Panc1 (cell line): Measurements from ENCODE around the gene NDUFS7. TPM values are rescaled to one million over a fixed set of nuclear protein-coding genes. Genes with fewer than 3 reads are reported as not detected.

Experiments
- ATAC-seq: fragments of 200-7000 bp; cut with Tn5 transposase; 2 replicates; pipeline ENCODE4 v1.9.1; 2020; ENCODE audit warnings: mild to moderate bottlenecking, moderate library complexity
- BruUV-seq: library from RNA; stranded (reverse); fragments of 400-500 nt; replicated peaks from 2 replicates; lab custom pipeline; 2021; lab: Mats Ljungman, UMichigan
- CTCF ChIA-PET: fragments of 300-600 bp; sonication (Branson Sonifier 250); formaldehyde crosslinking; loops from one replicate; lab custom pipeline; 2022; ENCODE audit warnings: antibody characterized with exemption; lab: Charles Lee
- POLR2A ChIA-PET: fragments of 300-600 bp; sonication (Branson Sonifier 250); formaldehyde crosslinking; loops from one replicate; lab custom pipeline; 2022; ENCODE audit warnings: antibody characterized with exemption; lab: Charles Lee
- DNase-seq: peaks from one replicate; pipeline ENCODE4 v3.0.0-alpha.2; 2010; ENCODE audit warnings: low read depth, low spot score
- H3K27ac ChIP-seq: 2 replicates; pipeline ENCODE4 v1.5.1; 2011; ENCODE audit warnings: mild to moderate bottlenecking, low read length, inconsistent platforms
- H3K27me3 ChIP-seq: fragments of 200-500 bp; sonication (Bioruptor generic); 2 replicates; pipeline ENCODE4 v1.6.0; 2014; ENCODE audit warnings: low read length, inconsistent platforms; ENCODE audit not compliant: control insufficient read depth, insufficient read depth
- H3K36me3 ChIP-seq: fragments of 200-500 bp; sonication (Bioruptor generic); 2 replicates; pipeline ENCODE4 v1.5.1; 2014; ENCODE audit warnings: inconsistent platforms, mild to moderate bottlenecking, low read length, moderate library complexity; ENCODE audit not compliant: control insufficient read depth, insufficient read depth
- H3K4me1 ChIP-seq: 2 replicates; pipeline ENCODE4 v1.5.1; 2011; ENCODE audit warnings: inconsistent platforms, mild to moderate bottlenecking, low read length, moderate library complexity; ENCODE audit not compliant: control insufficient read depth, insufficient read depth
- H3K4me3 ChIP-seq, 2 experiments: 2 replicates each; pipeline ENCODE4 v1.5.1; 2011 to 2012; ENCODE audit warnings: low read depth in 2 of 2, low read length in 2 of 2, mild to moderate bottlenecking in 2 of 2, inconsistent platforms in 1 of 2, moderate library complexity in 1 of 2
- H3K9me3 ChIP-seq: fragments of 200-500 bp; sonication (Bioruptor generic); 2 replicates; pipeline ENCODE4 v1.5.1; 2014; ENCODE audit warnings: low read depth, mild to moderate bottlenecking, inconsistent platforms, low read length, moderate library complexity; ENCODE audit not compliant: control insufficient read depth, insufficient read depth
- POLR2AphosphoS5 ChIP-seq: IDR thresholded peaks from 2 replicates; pipeline ENCODE4 v1.6.1; 2012; ENCODE audit warnings: mild to moderate bottlenecking, low read depth, low read length, moderate library complexity
- SIN3A ChIP-seq: IDR thresholded peaks from 2 replicates; pipeline ENCODE4 v1.6.1; 2012; ENCODE audit warnings: low read depth, mild to moderate bottlenecking, low read length, moderate library complexity, borderline replicate concordance; ENCODE audit not compliant: insufficient read depth
- TCF7L2 ChIP-seq: IDR thresholded peaks from 2 replicates; pipeline ENCODE4 v1.6.1; 2011; ENCODE audit warnings: mild to moderate bottlenecking, low read depth, low read length, inconsistent platforms
- in situ Hi-C: cut with HindIII; loops from 2 replicates; pipeline ENCODE4 v1.10.0; 2016; ENCODE audit warnings: low sequenced_read_pairs, low pct_unique_long_range_greater_than_20kb
- intact Hi-C: fragments of 100-400 bp; cut with micrococcal nuclease; formaldehyde crosslinking; loops from one replicate; pipeline ENCODE4 v1.10.0; 2022; ENCODE audit not compliant: unreplicated experiment
- total RNA-seq: library from RNA; stranded (reverse); gene quantifications from one replicate; pipeline ENCODE4 v1.2.1, GENCODE V29; 2021; ENCODE audit not compliant: unreplicated experiment
- TF ChIP-seq, protein P1 (sequence below), 2 experiments: IDR thresholded peaks; 2 replicates each; pipeline ENCODE4 v1.6.1; 2011 to 2012; ENCODE audit warnings: low read depth in 2 of 2, control low read depth in 1 of 2, low read length in 1 of 2, mild to moderate bottlenecking in 1 of 2, moderate library complexity in 1 of 2; ENCODE audit not compliant: insufficient read depth in 1 of 2
- TF ChIP-seq, protein P2 (sequence below): fragments of 450-650 bp; IDR thresholded peaks from 2 replicates; pipeline ENCODE4 v1.5.1; 2017; ENCODE audit warnings: mild to moderate bottlenecking

NDUFS7 gene
- total RNA-seq, 1 experiment from 2014 or later: 73.0 TPM

DNA sequence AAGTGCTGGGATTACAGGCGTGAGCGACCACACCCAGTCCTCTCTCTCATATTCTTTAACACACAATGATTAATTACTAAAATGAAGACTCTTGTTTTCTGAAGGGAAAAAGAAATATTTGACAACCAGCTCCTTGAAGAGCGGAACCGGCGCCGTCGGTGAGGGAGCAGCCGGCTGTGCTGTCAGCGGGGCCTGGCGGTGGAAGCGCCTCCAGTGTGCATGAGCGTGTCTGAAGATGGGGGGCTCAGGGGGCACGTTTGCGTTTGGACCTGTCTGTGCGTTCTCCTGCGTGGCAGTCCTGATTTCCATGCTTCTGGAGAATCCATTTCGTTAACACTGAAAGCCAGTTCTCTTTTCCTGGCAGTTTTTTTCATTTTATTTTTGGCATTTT is 7.3 kb upstream of the NDUFS7 start:
- Histone ChIP-seq H3K4me3 (no peak overlapping the region), H3K36me3 (no peaks in the 10 kb centered on the region), H3K9me3 (no peaks in the 10 kb centered on the region), H3K27ac (no peak overlapping the region), H3K27me3 (no peaks in the 10 kb centered on the region), H3K4me1 (no peaks in the 10 kb centered on the region)
- in situ Hi-C loops (no loop called here), intact Hi-C loops (loop anchor here (10.0 kb wide), 1 partner anchor 102 kb away; the partner anchor contains the start of gene FAM174C)
- ChIA-PET CTCF (interaction anchor here (0.6 kb wide), 1 partner anchor 33 kb away, joined by 5 read pairs; no protein-coding TSS in a partner anchor), POLR2A (no interaction called here)
- ATAC-seq: no peak
- TF ChIP-seq, protein P1, sequence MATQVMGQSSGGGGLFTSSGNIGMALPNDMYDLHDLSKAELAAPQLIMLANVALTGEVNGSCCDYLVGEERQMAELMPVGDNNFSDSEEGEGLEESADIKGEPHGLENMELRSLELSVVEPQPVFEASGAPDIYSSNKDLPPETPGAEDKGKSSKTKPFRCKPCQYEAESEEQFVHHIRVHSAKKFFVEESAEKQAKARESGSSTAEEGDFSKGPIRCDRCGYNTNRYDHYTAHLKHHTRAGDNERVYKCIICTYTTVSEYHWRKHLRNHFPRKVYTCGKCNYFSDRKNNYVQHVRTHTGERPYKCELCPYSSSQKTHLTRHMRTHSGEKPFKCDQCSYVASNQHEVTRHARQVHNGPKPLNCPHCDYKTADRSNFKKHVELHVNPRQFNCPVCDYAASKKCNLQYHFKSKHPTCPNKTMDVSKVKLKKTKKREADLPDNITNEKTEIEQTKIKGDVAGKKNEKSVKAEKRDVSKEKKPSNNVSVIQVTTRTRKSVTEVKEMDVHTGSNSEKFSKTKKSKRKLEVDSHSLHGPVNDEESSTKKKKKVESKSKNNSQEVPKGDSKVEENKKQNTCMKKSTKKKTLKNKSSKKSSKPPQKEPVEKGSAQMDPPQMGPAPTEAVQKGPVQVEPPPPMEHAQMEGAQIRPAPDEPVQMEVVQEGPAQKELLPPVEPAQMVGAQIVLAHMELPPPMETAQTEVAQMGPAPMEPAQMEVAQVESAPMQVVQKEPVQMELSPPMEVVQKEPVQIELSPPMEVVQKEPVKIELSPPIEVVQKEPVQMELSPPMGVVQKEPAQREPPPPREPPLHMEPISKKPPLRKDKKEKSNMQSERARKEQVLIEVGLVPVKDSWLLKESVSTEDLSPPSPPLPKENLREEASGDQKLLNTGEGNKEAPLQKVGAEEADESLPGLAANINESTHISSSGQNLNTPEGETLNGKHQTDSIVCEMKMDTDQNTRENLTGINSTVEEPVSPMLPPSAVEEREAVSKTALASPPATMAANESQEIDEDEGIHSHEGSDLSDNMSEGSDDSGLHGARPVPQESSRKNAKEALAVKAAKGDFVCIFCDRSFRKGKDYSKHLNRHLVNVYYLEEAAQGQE (IDR thresholded peaks at IDR 0.05; ENCODE audit: insufficient read depth in 1 of 2, low read depth in 2 of 2, low read length in 1 of 2): no peak
- TF ChIP-seq, protein P2, sequence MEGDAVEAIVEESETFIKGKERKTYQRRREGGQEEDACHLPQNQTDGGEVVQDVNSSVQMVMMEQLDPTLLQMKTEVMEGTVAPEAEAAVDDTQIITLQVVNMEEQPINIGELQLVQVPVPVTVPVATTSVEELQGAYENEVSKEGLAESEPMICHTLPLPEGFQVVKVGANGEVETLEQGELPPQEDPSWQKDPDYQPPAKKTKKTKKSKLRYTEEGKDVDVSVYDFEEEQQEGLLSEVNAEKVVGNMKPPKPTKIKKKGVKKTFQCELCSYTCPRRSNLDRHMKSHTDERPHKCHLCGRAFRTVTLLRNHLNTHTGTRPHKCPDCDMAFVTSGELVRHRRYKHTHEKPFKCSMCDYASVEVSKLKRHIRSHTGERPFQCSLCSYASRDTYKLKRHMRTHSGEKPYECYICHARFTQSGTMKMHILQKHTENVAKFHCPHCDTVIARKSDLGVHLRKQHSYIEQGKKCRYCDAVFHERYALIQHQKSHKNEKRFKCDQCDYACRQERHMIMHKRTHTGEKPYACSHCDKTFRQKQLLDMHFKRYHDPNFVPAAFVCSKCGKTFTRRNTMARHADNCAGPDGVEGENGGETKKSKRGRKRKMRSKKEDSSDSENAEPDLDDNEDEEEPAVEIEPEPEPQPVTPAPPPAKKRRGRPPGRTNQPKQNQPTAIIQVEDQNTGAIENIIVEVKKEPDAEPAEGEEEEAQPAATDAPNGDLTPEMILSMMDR: no peak
- TF ChIP-seq POLR2AphosphoS5 (no peak), TCF7L2 (no peak), SIN3A (no peak)
- no peak for DNase-seq
- no TSS peak for BruUV-seq

DNA sequence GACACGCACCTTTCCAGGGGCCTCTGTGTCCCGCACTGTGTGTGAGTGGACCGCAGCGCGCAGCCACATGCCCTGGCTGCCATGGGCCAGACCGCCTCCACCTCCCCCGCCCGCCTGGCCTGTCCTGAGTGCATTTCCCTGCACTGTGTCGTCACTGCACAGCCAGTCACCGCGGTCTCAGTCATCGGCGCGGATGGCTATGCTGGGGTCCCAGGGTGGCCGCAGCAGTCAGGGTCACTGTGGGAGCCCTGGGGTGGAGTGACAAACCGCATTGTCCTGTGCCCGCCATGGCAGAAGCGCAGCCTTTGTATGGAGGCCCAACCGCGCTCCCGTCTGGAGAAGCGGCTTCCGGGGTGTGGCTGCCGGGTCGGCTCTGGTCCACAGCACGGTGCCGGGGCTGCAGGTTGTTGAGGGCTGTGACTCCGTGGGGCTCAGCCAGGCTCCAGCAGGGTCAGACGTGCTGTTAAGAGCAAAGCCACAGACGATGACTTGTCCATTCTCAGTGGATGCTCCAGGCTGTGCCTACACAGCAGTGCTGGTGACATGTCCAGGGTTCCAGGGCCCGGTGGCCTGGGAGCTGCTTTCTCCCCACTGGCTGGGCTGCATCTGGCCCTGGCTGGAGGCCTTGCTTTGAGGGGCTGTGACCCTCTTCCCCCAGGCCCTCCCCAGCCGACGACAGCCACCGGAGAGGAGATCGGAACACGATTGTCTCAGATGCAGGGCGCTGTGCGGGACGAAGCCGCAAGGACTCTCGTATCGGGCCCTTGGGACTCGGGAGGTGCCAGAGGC is 6.3 kb upstream of the NDUFS7 start:
- ChIA-PET CTCF (no interaction called here), POLR2A (no interaction called here)

More for the DNA sequence above, 6.3 kb upstream of the NDUFS7 start:
- intact Hi-C loops: loop anchor here (10.0 kb wide), 1 partner anchor 103 kb away; the partner anchor contains the start of gene FAM174C
- DNase-seq (no peak), ATAC-seq (no peak)
- in situ Hi-C loops: no loop called here
- Histone ChIP-seq H3K4me3 (no peak overlapping the region), H3K4me1 (no peaks in the 10 kb centered on the region), H3K36me3 (no peaks in the 10 kb centered on the region), H3K9me3 (no peaks in the 10 kb centered on the region), H3K27me3 (no peaks in the 10 kb centered on the region), H3K27ac (no peak overlapping the region)
- BruUV-seq: no TSS peak
- TF ChIP-seq, protein P1 (IDR thresholded peaks at IDR 0.05; ENCODE audit: insufficient read depth in 1 of 2, low read depth in 2 of 2, low read length in 1 of 2): no peak
- no peak for TF ChIP-seq POLR2AphosphoS5
- TF ChIP-seq, protein P2: no peak
- TF ChIP-seq TCF7L2: no peak
- no peak for TF ChIP-seq SIN3A
